GM13977 (cell line): Measurements from ENCODE around the gene CCNG2.

ENCODE experiments used
- DNase-seq: peaks from one replicate; pipeline ENCODE4 v3.0.0; 2012; ENCODE audit warnings: low spot score
- in situ Hi-C: fragments of 300-500 bp; cut with MboI; formaldehyde crosslinking; loops from one replicate; pipeline ENCODE4 v1.12.0; 2022; ENCODE audit warnings: low sequenced_read_pairs, low pct_unique_long_range_greater_than_20kb, mixed read lengths, inconsistent platforms; ENCODE audit not compliant: unreplicated experiment
- TF ChIP-seq, protein P1 (sequence below): IDR thresholded peaks from 2 replicates; pipeline ENCODE4 v1.5.1; 2012; ENCODE audit warnings: mild to moderate bottlenecking, control low read depth; ENCODE audit not compliant: insufficient read depth; ENCODE audit errors: extremely low read depth, missing control alignments

The CCNG2 gene

DNA sequence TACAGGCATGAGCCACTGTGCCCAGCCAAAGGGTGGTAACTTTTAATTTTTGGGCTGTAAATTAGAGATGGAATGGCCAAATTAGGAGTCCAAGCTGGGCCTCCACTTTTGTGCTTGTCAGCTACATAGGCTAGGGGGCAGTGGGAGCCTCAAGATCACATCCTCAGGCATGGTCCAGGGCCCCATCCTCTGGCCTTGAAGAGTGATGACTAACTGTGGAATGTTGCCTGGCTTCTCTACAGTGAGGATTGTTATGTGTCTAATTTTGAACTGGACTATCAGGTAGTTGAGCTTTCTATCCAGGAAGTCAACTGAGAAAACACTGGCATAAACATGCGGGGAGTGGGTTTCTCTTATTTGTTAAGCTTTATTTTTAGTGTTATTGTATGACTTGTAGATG lies 33.0 kb downstream of the CCNG2 start:
- in situ Hi-C loops, result no loop called here
- TF ChIP-seq, protein P1, sequence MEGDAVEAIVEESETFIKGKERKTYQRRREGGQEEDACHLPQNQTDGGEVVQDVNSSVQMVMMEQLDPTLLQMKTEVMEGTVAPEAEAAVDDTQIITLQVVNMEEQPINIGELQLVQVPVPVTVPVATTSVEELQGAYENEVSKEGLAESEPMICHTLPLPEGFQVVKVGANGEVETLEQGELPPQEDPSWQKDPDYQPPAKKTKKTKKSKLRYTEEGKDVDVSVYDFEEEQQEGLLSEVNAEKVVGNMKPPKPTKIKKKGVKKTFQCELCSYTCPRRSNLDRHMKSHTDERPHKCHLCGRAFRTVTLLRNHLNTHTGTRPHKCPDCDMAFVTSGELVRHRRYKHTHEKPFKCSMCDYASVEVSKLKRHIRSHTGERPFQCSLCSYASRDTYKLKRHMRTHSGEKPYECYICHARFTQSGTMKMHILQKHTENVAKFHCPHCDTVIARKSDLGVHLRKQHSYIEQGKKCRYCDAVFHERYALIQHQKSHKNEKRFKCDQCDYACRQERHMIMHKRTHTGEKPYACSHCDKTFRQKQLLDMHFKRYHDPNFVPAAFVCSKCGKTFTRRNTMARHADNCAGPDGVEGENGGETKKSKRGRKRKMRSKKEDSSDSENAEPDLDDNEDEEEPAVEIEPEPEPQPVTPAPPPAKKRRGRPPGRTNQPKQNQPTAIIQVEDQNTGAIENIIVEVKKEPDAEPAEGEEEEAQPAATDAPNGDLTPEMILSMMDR, result no peak
- DNase-seq, result no peak

DNA sequence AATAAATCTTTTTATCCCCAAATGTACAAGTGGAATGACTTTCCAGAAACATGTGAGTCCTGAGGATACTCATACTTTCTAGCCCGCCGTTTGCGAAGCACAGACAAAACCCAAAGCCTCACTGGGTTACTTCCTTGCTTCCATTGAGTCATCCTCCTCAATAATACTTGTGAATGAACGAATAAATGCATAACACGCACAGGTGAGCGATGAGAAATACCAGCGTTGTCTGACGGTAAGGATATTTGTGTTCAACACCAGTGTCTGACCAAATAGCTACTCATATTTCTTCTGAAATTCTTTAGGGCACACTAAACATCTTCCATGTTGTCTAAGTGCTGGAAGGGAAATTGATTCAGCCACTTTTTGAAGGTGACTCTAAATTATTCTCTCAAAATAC lies 36.0 kb downstream of the CCNG2 start:
- in situ Hi-C loops, result no loop called here
- DNase-seq, result no peak
- TF ChIP-seq, protein P1, result no peak

DNA sequence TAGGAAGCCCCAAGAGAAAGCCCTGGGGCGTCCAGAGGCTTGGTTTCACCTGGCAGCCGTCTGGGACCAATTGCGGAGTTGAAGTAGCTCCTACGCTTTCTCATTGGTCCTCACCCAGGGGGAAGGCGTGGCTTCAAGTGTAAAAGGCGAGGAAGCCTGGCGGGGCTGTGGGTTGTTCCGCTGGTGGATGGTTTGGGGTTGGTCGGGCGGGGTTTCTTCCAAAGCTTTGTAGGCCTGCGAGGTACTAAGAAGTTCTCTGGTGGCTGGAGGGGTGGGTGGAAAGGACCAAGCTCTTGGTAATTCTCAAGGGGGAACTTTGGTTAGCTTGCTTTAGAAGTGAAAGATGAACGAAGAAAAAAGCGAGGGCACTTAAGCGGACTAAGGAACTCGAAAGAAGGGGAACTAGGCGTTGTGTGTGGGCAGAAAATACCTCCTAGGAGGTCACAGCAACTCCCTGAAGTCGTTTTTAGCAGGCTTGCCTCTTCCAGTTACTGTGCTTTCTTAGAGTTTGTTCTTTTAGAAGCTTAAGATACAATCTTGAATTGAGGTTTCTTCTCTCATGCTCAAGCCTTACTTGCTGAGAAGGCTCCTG lies 36.6 kb downstream of the CCNG2 start:
- peak; percentile 81 for DNase-seq
- in situ Hi-C loops, result no loop called here

DNA sequence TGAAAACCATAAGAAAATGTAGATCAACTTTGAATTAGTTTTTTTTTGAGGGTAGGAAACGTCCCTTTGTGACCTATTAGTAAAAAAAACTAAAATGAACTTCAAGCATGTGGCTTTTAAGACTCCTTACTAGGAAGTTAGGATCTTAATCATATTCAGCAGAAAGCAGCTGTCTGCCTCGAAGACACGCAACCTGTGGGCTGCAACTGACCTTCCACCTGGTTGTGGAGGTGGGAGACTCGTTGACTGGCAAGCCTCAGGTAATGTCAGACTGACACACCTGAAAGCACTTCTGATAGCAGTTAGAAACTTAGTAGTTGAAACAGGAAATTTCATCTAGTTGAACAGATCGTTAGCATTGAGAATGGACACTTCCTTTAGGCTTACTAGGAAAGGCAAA lies 37.4 kb downstream of the CCNG2 start:
- TF ChIP-seq, protein P1, result no peak
- DNase-seq, result no peak
- in situ Hi-C loops, result no loop called here

More for the DNA sequence above, 36.6 kb downstream of the CCNG2 start:
- TF ChIP-seq, protein P1, result no peak

DNA sequence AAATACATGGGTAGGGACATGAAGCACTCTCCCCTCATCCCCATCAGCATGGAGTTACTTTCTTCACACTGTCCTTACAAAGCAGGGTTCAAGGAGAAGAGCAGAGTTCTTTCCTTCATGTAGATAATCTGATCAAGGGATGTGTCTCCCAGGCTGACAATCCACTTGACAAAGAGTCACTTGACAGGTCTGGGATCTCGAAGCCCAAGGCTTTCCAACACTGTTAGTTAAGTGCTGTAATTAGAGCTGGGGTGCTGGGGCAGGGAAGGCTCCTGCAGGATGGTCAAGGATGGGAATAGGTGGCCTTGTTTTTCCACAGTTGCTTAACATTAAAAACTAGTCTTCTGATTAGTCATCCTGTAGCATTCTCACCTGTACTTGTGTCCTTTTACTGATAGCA lies 38.0 kb downstream of the CCNG2 start:
- no peak for DNase-seq
- TF ChIP-seq, protein P1, result no peak
- in situ Hi-C loops, result no loop called here

DNA sequence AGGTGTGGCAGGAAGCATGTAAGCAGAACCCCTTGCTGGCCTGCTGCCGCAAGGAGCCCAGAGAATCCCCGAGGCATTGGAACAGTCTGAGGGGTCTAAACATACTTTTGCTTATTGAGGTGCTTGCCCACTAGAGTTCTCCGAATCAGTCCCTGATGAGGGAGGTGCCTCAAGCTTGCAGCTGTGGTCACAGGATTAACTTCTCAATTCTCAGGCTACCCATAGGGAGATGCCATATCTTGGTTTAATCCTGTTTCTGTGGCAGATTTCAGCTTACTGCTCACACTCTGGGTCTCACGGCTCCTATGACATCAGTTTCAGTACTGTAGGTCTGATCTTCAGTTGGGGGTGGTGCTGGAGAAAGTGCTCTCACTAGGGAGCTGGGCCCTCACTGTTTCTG lies 39.9 kb downstream of the CCNG2 start:
- DNase-seq, result peak; percentile 26
- in situ Hi-C loops, result no loop called here
- TF ChIP-seq, protein P1, result no peak

DNA sequence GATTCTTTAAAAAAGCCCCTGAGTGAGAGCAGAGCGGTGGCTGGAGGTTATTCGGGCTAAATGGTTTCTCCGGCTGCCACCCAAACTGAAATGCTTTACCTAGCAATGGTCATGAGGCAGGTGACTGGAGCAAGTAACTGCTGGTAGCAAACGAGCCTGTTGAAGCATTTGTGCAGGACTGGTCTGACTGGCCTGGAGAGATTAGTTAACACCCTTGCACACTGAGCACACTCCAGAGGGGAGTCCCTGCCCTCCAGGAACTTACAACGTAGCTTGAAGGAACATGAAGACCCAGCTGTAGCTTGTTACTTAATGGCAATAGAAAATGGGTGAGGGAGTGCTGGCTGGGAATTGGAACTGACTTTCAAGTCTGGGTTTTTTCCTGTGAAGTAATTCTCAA lies 40.4 kb downstream of the CCNG2 start:
- no peak for DNase-seq
- in situ Hi-C loops, result no loop called here

More for the DNA sequence above, 40.4 kb downstream of the CCNG2 start:
- TF ChIP-seq, protein P1, result no peak
